Choroid plexus epithelial cell (primary cell): ENCODE results near the gene ZNF311.
"Not testable (repeated sequence)": the region's sequence is repeated elsewhere in the genome, so short reads cannot be mapped to it uniquely, and the experiment has no call there.

Experiments
- DNase-seq: peaks from one replicate; pipeline ENCODE4 v3.0.0-alpha.2; 2010; ENCODE audit warnings: low read depth
- H3K4me3 ChIP-seq: 2 replicates; pipeline ENCODE4 v1.5.1; 2011; ENCODE audit warnings: low read depth, mild to moderate bottlenecking, control low read depth, low read length, moderate library complexity
- TF ChIP-seq, protein P1 (sequence below): conservative IDR thresholded peaks from 2 replicates; pipeline ENCODE4 v1.5.1; 2011; ENCODE audit warnings: low read depth, mild to moderate bottlenecking, control low read depth, inconsistent platforms, low read length, moderate library complexity

ZNF311 gene

GRCh38 chr6:28953039-28953584 lies 52.0 kb downstream of the ZNF311 start:
- peak; percentile 71 for DNase-seq
- TF ChIP-seq, protein P1, sequence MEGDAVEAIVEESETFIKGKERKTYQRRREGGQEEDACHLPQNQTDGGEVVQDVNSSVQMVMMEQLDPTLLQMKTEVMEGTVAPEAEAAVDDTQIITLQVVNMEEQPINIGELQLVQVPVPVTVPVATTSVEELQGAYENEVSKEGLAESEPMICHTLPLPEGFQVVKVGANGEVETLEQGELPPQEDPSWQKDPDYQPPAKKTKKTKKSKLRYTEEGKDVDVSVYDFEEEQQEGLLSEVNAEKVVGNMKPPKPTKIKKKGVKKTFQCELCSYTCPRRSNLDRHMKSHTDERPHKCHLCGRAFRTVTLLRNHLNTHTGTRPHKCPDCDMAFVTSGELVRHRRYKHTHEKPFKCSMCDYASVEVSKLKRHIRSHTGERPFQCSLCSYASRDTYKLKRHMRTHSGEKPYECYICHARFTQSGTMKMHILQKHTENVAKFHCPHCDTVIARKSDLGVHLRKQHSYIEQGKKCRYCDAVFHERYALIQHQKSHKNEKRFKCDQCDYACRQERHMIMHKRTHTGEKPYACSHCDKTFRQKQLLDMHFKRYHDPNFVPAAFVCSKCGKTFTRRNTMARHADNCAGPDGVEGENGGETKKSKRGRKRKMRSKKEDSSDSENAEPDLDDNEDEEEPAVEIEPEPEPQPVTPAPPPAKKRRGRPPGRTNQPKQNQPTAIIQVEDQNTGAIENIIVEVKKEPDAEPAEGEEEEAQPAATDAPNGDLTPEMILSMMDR, result no peak
- peak overlapping the region; percentile 62 for H3K4me3 ChIP-seq

- DNase-seq, H3K4me3 ChIP-seq: not testable (repeated sequence)
These were observed 55.4 kb downstream of the ZNF311 start for GRCh38 chr6:28949656-28950195.

DNA sequence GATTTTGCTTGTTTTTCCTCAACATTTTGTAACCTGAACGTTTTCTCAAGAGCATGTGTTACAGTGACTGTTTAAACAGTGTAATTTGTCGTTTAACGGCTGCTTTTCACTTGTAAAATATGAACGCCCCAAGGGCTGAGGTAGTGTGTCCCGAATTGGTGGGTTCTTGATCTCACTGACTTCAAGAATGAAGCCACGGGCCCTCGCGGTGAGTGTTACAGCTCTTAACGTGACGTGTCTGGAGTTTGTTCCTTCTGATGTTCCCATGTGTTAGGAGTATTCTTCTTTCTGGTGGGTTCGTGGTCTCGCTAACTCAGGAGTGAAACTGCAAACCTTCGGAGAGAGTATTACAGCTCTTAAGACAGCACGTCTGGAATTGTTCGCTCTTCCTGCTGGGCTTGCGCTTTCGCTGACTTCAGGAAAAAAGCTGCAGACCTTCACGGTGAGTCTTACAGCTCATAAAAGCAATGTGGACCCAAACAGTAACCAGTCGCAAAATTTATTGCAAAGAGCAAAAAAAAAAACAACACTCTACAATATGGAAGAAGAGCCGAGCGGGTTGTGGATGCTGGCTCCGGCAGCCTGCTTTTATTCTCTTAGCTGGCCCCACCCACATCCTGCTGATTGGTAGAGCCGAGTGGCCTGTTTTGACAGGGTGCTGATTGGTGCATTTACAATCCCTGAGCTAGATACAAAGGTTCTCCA lies 56.2 kb downstream of the ZNF311 start:
- no peak for DNase-seq
- TF ChIP-seq, protein P1, result no peak
- no peak overlapping the region for H3K4me3 ChIP-seq

DNA sequence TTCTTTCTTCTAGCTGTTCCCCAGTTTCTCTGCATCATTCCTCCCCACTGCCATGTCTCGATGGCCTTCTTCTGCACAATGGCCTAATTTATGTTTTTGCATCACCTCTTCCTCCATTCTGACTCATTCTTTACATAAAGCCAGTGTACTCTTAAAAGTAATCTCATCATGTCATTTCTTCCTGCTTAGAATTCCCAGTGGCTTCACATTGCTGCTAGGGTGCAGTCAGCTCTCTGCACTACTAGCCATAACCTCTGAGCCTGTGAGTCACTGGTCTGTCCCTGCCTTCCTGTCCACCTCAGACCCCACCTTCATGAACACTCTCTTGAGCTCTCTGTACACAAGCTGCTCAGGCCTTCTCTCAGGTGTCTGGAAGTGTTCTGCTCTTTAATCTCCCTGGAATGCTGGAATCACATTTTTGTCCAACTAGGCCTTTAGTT lies 57.3 kb downstream of the ZNF311 start:
- DNase-seq, result no peak
- H3K4me3 ChIP-seq, result no peak overlapping the region
- TF ChIP-seq, protein P1, result no peak

- TF ChIP-seq, protein P1, result no peak
- H3K4me3 ChIP-seq, result no peak overlapping the region
- no peak for DNase-seq
These were observed 57.9 kb downstream of the ZNF311 start for GRCh38 chr6:28947067-28947765.

DNA sequence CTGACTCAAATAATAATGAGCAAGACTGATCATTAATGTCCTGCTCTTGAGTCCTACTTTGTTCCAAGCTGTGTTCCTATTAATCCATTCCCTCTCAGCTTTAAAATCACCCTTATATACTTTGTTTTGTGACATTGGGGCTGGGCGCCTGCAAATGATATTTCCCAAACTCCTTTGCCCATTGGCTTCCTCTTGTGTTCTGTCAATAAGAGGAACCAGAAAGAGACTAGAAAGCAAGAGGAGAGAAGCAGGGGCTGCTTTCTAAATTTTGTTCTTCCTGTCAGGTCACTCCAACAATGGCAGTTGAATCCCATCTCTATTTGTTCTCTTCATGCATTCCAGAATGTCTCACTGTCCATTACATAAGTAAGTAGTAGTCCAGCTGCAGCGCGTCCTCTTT lies 59.8 kb downstream of the ZNF311 start:
- H3K4me3 ChIP-seq, result no peak overlapping the region
- no peak for DNase-seq
- TF ChIP-seq, protein P1, result no peak
